HT-29 (cell line): ENCODE results near the gene MASP2. TPM values are rescaled to one million over a fixed set of nuclear protein-coding genes. Genes with fewer than 3 reads are reported as not detected.
A peak's percentile ranks its signal among the peaks of the same experiment; 100 is the strongest.
"Not testable (repeated sequence)": the region's sequence is repeated elsewhere in the genome, so short reads cannot be mapped to it uniquely, and the experiment has no call there.

ENCODE experiments used
- DNase-seq: peaks from one replicate; pipeline ENCODE4 v3.0.0-alpha.2; 2015; ENCODE audit warnings: low spot score
- total RNA-seq: library from RNA; depleted of rRNA; stranded (reverse); fragments of >200 nt; shearing (Covaris generic); gene quantifications from 2 replicates; pipeline ENCODE4 v1.2.3, GENCODE V29; 2014

Gene MASP2
- total RNA-seq, 1 experiment from 2014 or later: 0.18 TPM

GRCh38 chr1:11039351-11040104 is 7.5 kb downstream of the MASP2 start:
- DNase-seq: no peak

- DNase-seq: peak; percentile 89
Observed at GRCh38 chr1:11037740-11038182, 9.3 kb downstream of the MASP2 start.

GRCh38 chr1:11037019-11037739 is 9.9 kb downstream of the MASP2 start:
- DNase-seq: not testable (repeated sequence)

- DNase-seq: no peak
Observed at GRCh38 chr1:11031624-11032262, 15.3 kb downstream of the MASP2 start.

- no peak for DNase-seq
Observed at GRCh38 chr1:11030865-11031264, 16.2 kb downstream of the MASP2 start.

- no peak for DNase-seq
Observed at GRCh38 chr1:11028018-11028417, 19.0 kb downstream of the MASP2 start.

- DNase-seq: no peak
Observed at GRCh38 chr1:11027316-11027715, 19.7 kb downstream of the MASP2 start.

GRCh38 chr1:11026903-11027302 is 20.1 kb downstream of the MASP2 start:
- DNase-seq: no peak

- DNase-seq: no peak
Observed at GRCh38 chr1:11026052-11026451, 21.0 kb downstream of the MASP2 start.

- no peak for DNase-seq
Observed at GRCh38 chr1:11025618-11026017, 21.4 kb downstream of the MASP2 start.

- no peak for DNase-seq
Observed at GRCh38 chr1:11024874-11025203, 22.2 kb downstream of the MASP2 start.

GRCh38 chr1:11024154-11024873 is 22.7 kb downstream of the MASP2 start:
- DNase-seq: no peak

- DNase-seq: no peak
Observed at GRCh38 chr1:11023201-11023600, 23.8 kb downstream of the MASP2 start.

- no peak for DNase-seq
Observed at GRCh38 chr1:11019971-11020370, 27.1 kb downstream of the MASP2 start.

- DNase-seq: not testable (repeated sequence)
Observed at GRCh38 chr1:11019358-11019757, 27.7 kb downstream of the MASP2 start.

GRCh38 chr1:11013160-11013531 is 33.9 kb downstream of the MASP2 start:
- no peak for DNase-seq

- DNase-seq: peak; percentile 94
Observed at GRCh38 chr1:11012260-11013159, 34.5 kb downstream of the MASP2 start, which contains the start of gene TARDBP. Gene TARDBP (plus strand): TSS chr1:11012654. CDS start chr1:11013728, 1,074 bp downstream.

GRCh38 chr1:11000526-11000925 is 46.5 kb downstream of the MASP2 start:
- DNase-seq: no peak

- DNase-seq: no peak
Observed at GRCh38 chr1:10996100-10996499, 50.9 kb downstream of the MASP2 start.

- no peak for DNase-seq
Observed at GRCh38 chr1:10992864-10993263, 54.2 kb downstream of the MASP2 start.

- not testable (repeated sequence) for DNase-seq
Observed at GRCh38 chr1:10992004-10992403, 55.0 kb downstream of the MASP2 start.
